Measurements from ENCODE around the gene SORCS2.
A peak's percentile ranks its signal among the peaks of the same experiment; 100 is the strongest.

- TF ChIP-seq CTCF (conservative IDR thresholded peaks at IDR 0.05; ENCODE audit: low read depth, low read length) (peak; percentile 73), RFX5 (IDR thresholded peaks at IDR 0.05; ENCODE audit: low read depth, low read length) (no peak), CEBPB (IDR thresholded peaks at IDR 0.05; ENCODE audit: low read depth, low read length) (no peak), POLR2A (IDR thresholded peaks at IDR 0.05; ENCODE audit: low read depth, low read length) (no peak)
Observed at GRCh38 chr4:7719354-7720174, 527.2 kb downstream of the SORCS2 start.
